Progenitor cell of endocrine pancreas (in vitro differentiated cells): ENCODE results near the gene CXCL12. TPM values are rescaled to one million over a fixed set of nuclear protein-coding genes. Genes with fewer than 3 reads are reported as not detected.

Experiments
- DNase-seq: peaks from one replicate; pipeline ENCODE4 v3.0.0; 2021; ENCODE audit warnings: low spot score; ENCODE audit not compliant: unreplicated experiment
- H3K27ac Mint-ChIP-seq: 2 replicates; pipeline ENCODE4 v1.8.0; 2021; ENCODE audit warnings: mild to moderate bottlenecking, moderate library complexity, mixed read lengths
- H3K27me3 Mint-ChIP-seq: 2 replicates; pipeline ENCODE4 v1.8.0; 2021; ENCODE audit warnings: mixed read lengths
- H3K36me3 Mint-ChIP-seq: 2 replicates; pipeline ENCODE4 v1.8.0; 2022; ENCODE audit warnings: mixed read lengths; ENCODE audit not compliant: insufficient read depth
- H3K4me1 Mint-ChIP-seq: 2 replicates; pipeline ENCODE4 v1.8.0; 2021; ENCODE audit warnings: low read depth, mixed read lengths
- H3K4me3 Mint-ChIP-seq: 2 replicates; pipeline ENCODE4 v1.8.0; 2021; ENCODE audit warnings: low read depth, mild to moderate bottlenecking, moderate library complexity, mixed read lengths
- H3K9me3 Mint-ChIP-seq: 2 replicates; pipeline ENCODE4 v1.8.0; 2021; ENCODE audit warnings: low read depth, mixed read lengths
- total RNA-seq: library from RNA; stranded (reverse); gene quantifications from 2 replicates; pipeline ENCODE4 v1.2.1, GENCODE V29; 2021
- TF ChIP-seq, protein P1 (sequence below): fragments of 200-600 bp; sonication (generic); IDR thresholded peaks from one replicate; pipeline ENCODE4 v1.5.0; 2021; ENCODE audit warnings: antibody characterized with exemption, mild to moderate bottlenecking; ENCODE audit not compliant: unreplicated experiment

Gene CXCL12
- total RNA-seq, 1 donor from 2014 or later = 4.2 TPM

DNA sequence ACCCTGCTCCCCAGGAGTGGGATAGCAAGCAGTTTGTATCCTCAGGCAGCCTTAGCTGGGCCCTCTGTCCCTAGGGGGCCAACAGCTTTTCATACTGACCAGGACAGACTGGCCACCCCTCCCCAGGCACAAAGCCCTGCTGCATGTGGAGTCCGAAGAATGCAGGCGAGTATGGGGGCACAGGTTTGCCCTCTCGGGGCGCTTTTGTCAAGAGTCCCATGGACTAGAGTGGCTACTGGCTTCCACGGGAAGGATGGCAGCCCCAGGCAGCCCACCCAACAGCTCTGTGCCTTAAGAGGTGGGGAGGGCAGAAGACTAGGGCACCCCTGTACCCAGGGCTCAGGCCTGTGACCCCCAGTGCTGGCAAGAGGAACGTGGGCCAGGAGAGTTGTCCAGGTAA lies 10.7 kb downstream of the CXCL12 start:
- H3K9me3 Mint-ChIP-seq = no peaks in the 10 kb centered on the region
- H3K4me3 Mint-ChIP-seq = no peak overlapping the region
- H3K36me3 Mint-ChIP-seq = no peaks in the 10 kb centered on the region
- TF ChIP-seq, protein P1, sequence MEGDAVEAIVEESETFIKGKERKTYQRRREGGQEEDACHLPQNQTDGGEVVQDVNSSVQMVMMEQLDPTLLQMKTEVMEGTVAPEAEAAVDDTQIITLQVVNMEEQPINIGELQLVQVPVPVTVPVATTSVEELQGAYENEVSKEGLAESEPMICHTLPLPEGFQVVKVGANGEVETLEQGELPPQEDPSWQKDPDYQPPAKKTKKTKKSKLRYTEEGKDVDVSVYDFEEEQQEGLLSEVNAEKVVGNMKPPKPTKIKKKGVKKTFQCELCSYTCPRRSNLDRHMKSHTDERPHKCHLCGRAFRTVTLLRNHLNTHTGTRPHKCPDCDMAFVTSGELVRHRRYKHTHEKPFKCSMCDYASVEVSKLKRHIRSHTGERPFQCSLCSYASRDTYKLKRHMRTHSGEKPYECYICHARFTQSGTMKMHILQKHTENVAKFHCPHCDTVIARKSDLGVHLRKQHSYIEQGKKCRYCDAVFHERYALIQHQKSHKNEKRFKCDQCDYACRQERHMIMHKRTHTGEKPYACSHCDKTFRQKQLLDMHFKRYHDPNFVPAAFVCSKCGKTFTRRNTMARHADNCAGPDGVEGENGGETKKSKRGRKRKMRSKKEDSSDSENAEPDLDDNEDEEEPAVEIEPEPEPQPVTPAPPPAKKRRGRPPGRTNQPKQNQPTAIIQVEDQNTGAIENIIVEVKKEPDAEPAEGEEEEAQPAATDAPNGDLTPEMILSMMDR = no peak
- H3K27me3 Mint-ChIP-seq = peaks cover 51% of the 10 kb centered on the region
- peaks cover 14% of the 10 kb centered on the region for H3K4me1 Mint-ChIP-seq
- no peak for DNase-seq
- H3K27ac Mint-ChIP-seq = no peak overlapping the region

DNA sequence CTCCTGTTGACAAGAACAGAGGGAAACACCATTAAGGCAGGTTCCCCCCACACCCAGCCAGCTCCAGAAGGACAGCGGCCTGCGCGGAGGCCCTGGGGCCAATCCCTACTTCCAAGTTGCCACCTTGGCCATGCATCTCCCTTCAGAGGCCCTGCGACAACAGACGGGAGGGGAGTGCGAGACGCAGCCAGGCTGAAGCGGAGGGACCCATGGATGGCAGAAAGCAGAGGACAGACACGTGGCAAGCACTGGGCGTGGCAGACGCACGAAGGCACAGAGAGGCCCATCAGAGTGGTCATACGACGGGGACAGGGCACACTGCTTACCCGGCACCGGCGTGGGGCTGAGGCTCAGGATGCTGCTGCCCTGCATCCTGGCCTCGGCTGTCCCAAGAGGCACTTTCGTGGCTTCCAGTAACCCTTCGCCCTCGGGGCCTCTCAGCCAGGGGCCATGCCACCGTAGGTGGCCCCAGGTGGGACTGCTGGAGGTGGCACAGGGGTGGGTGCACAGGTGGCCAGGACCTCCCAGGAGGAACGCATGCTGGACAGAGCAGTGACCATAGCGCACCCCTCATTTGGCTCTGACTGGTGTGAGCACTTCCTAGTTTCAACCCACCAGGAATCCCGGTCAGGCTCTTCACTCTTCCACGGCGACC lies 11.4 kb downstream of the CXCL12 start:
- TF ChIP-seq, protein P1 = no peak
- Mint-ChIP-seq H3K9me3 (no peaks in the 10 kb centered on the region), H3K4me1 (peaks cover 14% of the 10 kb centered on the region), H3K4me3 (no peak overlapping the region), H3K27me3 (peaks cover 49% of the 10 kb centered on the region), H3K36me3 (no peaks in the 10 kb centered on the region), H3K27ac (no peak overlapping the region)
- no peak for DNase-seq

DNA sequence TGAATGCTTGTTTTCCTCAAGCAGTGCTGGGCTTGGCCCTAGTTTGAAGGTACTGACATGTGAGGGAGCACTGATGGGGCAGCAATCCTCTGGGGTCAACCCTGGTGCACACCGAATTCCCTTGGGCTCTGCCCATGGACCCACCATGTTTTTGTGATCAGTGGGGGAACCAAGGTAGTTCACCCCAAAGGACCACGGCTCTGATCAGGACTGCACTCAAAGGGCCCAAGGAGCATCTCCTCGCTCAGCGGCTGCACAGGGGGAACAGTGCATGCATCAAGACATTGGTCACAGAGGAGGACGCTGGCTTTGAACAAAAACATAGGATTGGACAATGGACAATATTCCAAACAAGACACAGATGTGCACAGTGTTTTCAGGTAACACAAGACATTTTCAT lies 12.7 kb downstream of the CXCL12 start:
- peaks cover 14% of the 10 kb centered on the region for H3K4me1 Mint-ChIP-seq
- no peaks in the 10 kb centered on the region for H3K36me3 Mint-ChIP-seq
- peaks cover 42% of the 10 kb centered on the region for H3K27me3 Mint-ChIP-seq
- H3K4me3 Mint-ChIP-seq = no peak overlapping the region
- DNase-seq = no peak
- TF ChIP-seq, protein P1 = no peak
- H3K9me3 Mint-ChIP-seq = no peaks in the 10 kb centered on the region
- H3K27ac Mint-ChIP-seq = no peak overlapping the region

DNA sequence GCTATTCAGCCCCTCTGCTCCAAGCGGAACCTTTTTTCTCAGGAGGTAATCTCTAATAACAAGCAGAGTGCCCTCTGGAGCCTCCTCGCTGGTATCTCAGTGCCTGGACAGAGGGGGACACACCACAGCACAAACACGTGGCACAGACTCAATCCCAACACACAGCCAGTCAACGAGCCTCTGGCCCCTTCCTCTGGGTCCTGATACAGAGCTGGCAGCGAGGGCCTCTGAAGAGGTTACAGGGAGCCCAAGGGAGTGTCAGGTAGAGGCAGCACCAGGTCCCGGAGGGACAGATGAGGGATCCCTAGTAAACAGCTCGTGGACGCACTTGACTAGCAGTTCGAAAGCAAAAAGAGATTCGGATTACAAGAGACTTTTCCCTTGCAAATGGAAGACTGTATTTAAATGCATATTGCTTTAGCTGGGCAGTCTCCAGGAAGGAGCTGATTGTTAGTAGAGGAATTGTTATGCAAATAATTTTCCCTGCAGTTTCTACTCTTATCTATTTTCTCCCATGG lies 14.1 kb downstream of the CXCL12 start:
- TF ChIP-seq, protein P1 = no peak
- H3K36me3 Mint-ChIP-seq = no peaks in the 10 kb centered on the region
- no peak overlapping the region for H3K4me3 Mint-ChIP-seq
- no peaks in the 10 kb centered on the region for H3K9me3 Mint-ChIP-seq
- H3K27ac Mint-ChIP-seq = no peak overlapping the region
- DNase-seq = no peak
- peaks cover 6% of the 10 kb centered on the region for H3K4me1 Mint-ChIP-seq
- peaks cover 46% of the 10 kb centered on the region for H3K27me3 Mint-ChIP-seq

DNA sequence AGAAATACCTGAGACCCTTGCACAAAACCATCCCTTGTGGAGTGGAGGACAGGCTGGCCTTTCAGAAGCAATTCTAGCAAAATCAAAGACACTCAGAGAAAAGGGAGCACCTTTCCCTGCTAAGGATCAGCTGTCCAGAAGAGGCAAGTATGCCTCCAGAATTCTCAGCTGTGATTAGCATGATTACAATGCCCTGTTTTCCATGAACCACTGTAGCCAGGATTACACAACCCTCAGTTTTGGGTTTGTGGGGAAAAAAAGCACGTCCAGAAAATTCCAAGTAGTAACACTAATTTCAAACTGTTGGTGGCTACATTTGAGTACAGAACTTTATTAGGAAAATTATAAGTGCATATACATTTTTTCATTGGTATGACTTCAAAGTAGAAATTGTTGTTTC lies 15.0 kb downstream of the CXCL12 start:
- Mint-ChIP-seq H3K27ac (no peak overlapping the region), H3K9me3 (no peaks in the 10 kb centered on the region), H3K36me3 (no peaks in the 10 kb centered on the region), H3K4me3 (no peak overlapping the region), H3K27me3 (peaks cover 48% of the 10 kb centered on the region), H3K4me1 (peaks cover 1% of the 10 kb centered on the region)
- TF ChIP-seq, protein P1 = no peak
- DNase-seq = no peak
